ENCODE data around the gene COIL.

GRCh38 chr17:56896217-56896967, 64.5 kb downstream of the COIL start:
- TF ChIP-seq, protein P1, sequence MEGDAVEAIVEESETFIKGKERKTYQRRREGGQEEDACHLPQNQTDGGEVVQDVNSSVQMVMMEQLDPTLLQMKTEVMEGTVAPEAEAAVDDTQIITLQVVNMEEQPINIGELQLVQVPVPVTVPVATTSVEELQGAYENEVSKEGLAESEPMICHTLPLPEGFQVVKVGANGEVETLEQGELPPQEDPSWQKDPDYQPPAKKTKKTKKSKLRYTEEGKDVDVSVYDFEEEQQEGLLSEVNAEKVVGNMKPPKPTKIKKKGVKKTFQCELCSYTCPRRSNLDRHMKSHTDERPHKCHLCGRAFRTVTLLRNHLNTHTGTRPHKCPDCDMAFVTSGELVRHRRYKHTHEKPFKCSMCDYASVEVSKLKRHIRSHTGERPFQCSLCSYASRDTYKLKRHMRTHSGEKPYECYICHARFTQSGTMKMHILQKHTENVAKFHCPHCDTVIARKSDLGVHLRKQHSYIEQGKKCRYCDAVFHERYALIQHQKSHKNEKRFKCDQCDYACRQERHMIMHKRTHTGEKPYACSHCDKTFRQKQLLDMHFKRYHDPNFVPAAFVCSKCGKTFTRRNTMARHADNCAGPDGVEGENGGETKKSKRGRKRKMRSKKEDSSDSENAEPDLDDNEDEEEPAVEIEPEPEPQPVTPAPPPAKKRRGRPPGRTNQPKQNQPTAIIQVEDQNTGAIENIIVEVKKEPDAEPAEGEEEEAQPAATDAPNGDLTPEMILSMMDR (conservative IDR thresholded peaks at IDR 0.05; ENCODE audit: low read length), result no peak
- no peak for TF ChIP-seq EZH2phosphoT487 (IDR thresholded peaks at IDR 0.05; ENCODE audit: borderline replicate concordance, low read depth, low read length)
